Measurements from ENCODE around the gene MACF1.
"Not testable (repeated sequence)": the region's sequence is repeated elsewhere in the genome, so short reads cannot be mapped to it uniquely, and the experiment has no call there.

- TF ChIP-seq CTCF (IDR thresholded peaks at IDR 0.05; ENCODE audit: insufficient read depth, low read depth, low read length); EZH2 (IDR thresholded peaks at IDR 0.05; ENCODE audit: insufficient read depth, low read length): not testable (repeated sequence)
Measured at GRCh38 chr1:39467108-39467720, 262.7 kb downstream of the MACF1 start.
